GM18520 (cell line): Measurements from ENCODE around the gene FGGY.

ENCODE experiments used
- ATAC-seq: cut with Tn5 transposase; IDR thresholded peaks from one replicate; pipeline ENCODE4 v1.9.1; 2021; ENCODE audit not compliant: unreplicated experiment

Gene FGGY

GRCh38 chr1:59314776-59315528, 18.1 kb downstream of the FGGY start:
- ATAC-seq: no peak

GRCh38 chr1:59315529-59316463, 18.9 kb downstream of the FGGY start:
- no peak for ATAC-seq

- ATAC-seq: no peak
Measured at GRCh38 chr1:59316497-59317128, 19.7 kb downstream of the FGGY start.

GRCh38 chr1:59317343-59317742, 20.4 kb downstream of the FGGY start:
- ATAC-seq: no peak

GRCh38 chr1:59317780-59318179, 20.9 kb downstream of the FGGY start:
- ATAC-seq: no peak

- ATAC-seq: no peak
Measured at GRCh38 chr1:59318271-59318860, 21.5 kb downstream of the FGGY start.

- ATAC-seq: no peak
Measured at GRCh38 chr1:59322394-59322793, 25.5 kb downstream of the FGGY start.

GRCh38 chr1:59322814-59323213, 25.9 kb downstream of the FGGY start:
- ATAC-seq: no peak

GRCh38 chr1:59323879-59324278, 27.0 kb downstream of the FGGY start:
- ATAC-seq: no peak

GRCh38 chr1:59328353-59328752, 31.5 kb downstream of the FGGY start:
- ATAC-seq: no peak

GRCh38 chr1:59329412-59330053, 32.6 kb downstream of the FGGY start:
- no peak for ATAC-seq

GRCh38 chr1:59331686-59332620, 35.1 kb downstream of the FGGY start:
- ATAC-seq: no peak

GRCh38 chr1:59332983-59333382, 36.1 kb downstream of the FGGY start:
- ATAC-seq: peak; percentile 53

GRCh38 chr1:59333626-59334277, 36.9 kb downstream of the FGGY start:
- no peak for ATAC-seq

GRCh38 chr1:59340411-59341307, 43.8 kb downstream of the FGGY start:
- ATAC-seq: peak; percentile 67

- no peak for ATAC-seq
Measured at GRCh38 chr1:59342801-59343575, 46.1 kb downstream of the FGGY start.

GRCh38 chr1:59343576-59343840, 46.6 kb downstream of the FGGY start:
- no peak for ATAC-seq

GRCh38 chr1:59345221-59345620, 48.3 kb downstream of the FGGY start:
- no peak for ATAC-seq
